ENCODE data around the gene FEN1.

FEN1 gene

GRCh38 chr11:61777234-61778090, 15.2 kb upstream of the FEN1 start:
- Histone ChIP-seq H3K4ac (ENCODE audit: low read length) (no peak overlapping the region), H4K8ac (ENCODE audit: low read depth, low read length) (peak overlapping the region; percentile 87), H2BK15ac (ENCODE audit: low read length) (no peak overlapping the region), H4K91ac (ENCODE audit: low read depth, low read length, poor library complexity) (no peak overlapping the region), H3K27me3 (ENCODE audit: control insufficient read depth in 3 of 3, insufficient read depth in 3 of 3, low read depth in 1 of 3, low read length in 3 of 3) (no peaks in the 10 kb centered on the region), H2BK120ac (ENCODE audit: low read depth, low read length) (no peak overlapping the region), H2AFZ (ENCODE audit: low read length) (no peak overlapping the region), H3K4me1 (ENCODE audit: control insufficient read depth in 2 of 2, insufficient read depth in 1 of 2, low read depth in 1 of 2, low read length in 2 of 2) (peaks cover 10 to 16% of the 10 kb centered on the region in 2 donors), H3K4me2 (ENCODE audit: insufficient read depth, low read length, poor library complexity, severe bottlenecking) (no peak overlapping the region), H3K27ac (replicated peaks; ENCODE audit: low read length) (no peak overlapping the region), H3K23ac (ENCODE audit: low read depth, low read length, poor library complexity) (no peak overlapping the region), H3K9me3 (replicated peaks in 1 of 2; ENCODE audit: control insufficient read depth in 2 of 2, insufficient read depth in 1 of 2, low read depth in 1 of 2, low read length in 2 of 2) (peaks cover 0 to 2% of the 10 kb centered on the region in 2 donors), H3K4me3 (ENCODE audit: low read length in 2 of 2) (no peak overlapping the region), H3K79me1 (ENCODE audit: low read depth, low read length) (no peaks in the 10 kb centered on the region), H2AK5ac (ENCODE audit: low read depth, low read length) (peak overlapping the region; percentile 56), H2BK5ac (ENCODE audit: low read length) (peak overlapping the region; percentile 36), H3K14ac (ENCODE audit: low read length) (no peak overlapping the region), H3K18ac (ENCODE audit: low read length) (peak overlapping the region; percentile 72), H2BK12ac (ENCODE audit: low read length) (no peak overlapping the region), H3K9ac (ENCODE audit: low read depth, low read length, poor library complexity) (no peak overlapping the region), H3K36me3 (replicated peaks in 1 of 2; ENCODE audit: control insufficient read depth in 2 of 2, insufficient read depth in 2 of 2, low read length in 2 of 2) (peaks cover 0 to 29% of the 10 kb centered on the region in 2 donors)
- DNase-seq (ENCODE audit: low spot score) = no peak
- no CpG with 5 or more reads among the region's 67 CpGs for WGBS, 2 donors (ENCODE audit: extremely low coverage in 2 of 2, insufficient read length in 2 of 2, insufficient replicate concordance in 1 of 2)

GRCh38 chr11:61778357-61778886, 14.3 kb upstream of the FEN1 start:
- Histone ChIP-seq H3K4me1 (ENCODE audit: control insufficient read depth in 2 of 2, insufficient read depth in 1 of 2, low read depth in 1 of 2, low read length in 2 of 2) (peaks cover 7 to 9% of the 10 kb centered on the region in 2 donors), H2BK12ac (ENCODE audit: low read length) (no peak overlapping the region), H3K4me3 (ENCODE audit: low read length in 2 of 2) (no peak overlapping the region), H3K18ac (ENCODE audit: low read length) (no peak overlapping the region), H2BK15ac (ENCODE audit: low read length) (no peak overlapping the region), H3K9me3 (replicated peaks in 1 of 2; ENCODE audit: control insufficient read depth in 2 of 2, insufficient read depth in 1 of 2, low read depth in 1 of 2, low read length in 2 of 2) (peaks cover 0 to 2% of the 10 kb centered on the region in 2 donors), H3K9ac (ENCODE audit: low read depth, low read length, poor library complexity) (no peak overlapping the region), H2BK5ac (ENCODE audit: low read length) (no peak overlapping the region), H2AK5ac (ENCODE audit: low read depth, low read length) (no peak overlapping the region), H4K91ac (ENCODE audit: low read depth, low read length, poor library complexity) (no peak overlapping the region), H4K8ac (ENCODE audit: low read depth, low read length) (no peak overlapping the region), H3K27me3 (ENCODE audit: control insufficient read depth in 3 of 3, insufficient read depth in 3 of 3, low read depth in 1 of 3, low read length in 3 of 3) (no peaks in the 10 kb centered on the region), H3K23ac (ENCODE audit: low read depth, low read length, poor library complexity) (no peak overlapping the region), H3K27ac (replicated peaks; ENCODE audit: low read length) (no peak overlapping the region), H3K79me1 (ENCODE audit: low read depth, low read length) (no peaks in the 10 kb centered on the region), H3K4me2 (ENCODE audit: insufficient read depth, low read length, poor library complexity, severe bottlenecking) (no peak overlapping the region), H3K36me3 (replicated peaks in 1 of 2; ENCODE audit: control insufficient read depth in 2 of 2, insufficient read depth in 2 of 2, low read length in 2 of 2) (peaks cover 3 to 37% of the 10 kb centered on the region in 2 donors), H3K4ac (ENCODE audit: low read length) (no peak overlapping the region), H2AFZ (ENCODE audit: low read length) (no peak overlapping the region), H3K14ac (ENCODE audit: low read length) (no peak overlapping the region), H2BK120ac (ENCODE audit: low read depth, low read length) (no peak overlapping the region)
- no CpG with 5 or more reads among the region's 11 CpGs for WGBS, 2 donors (ENCODE audit: extremely low coverage in 2 of 2, insufficient read length in 2 of 2, insufficient replicate concordance in 1 of 2)
- no peak for DNase-seq (ENCODE audit: low spot score)

DNA sequence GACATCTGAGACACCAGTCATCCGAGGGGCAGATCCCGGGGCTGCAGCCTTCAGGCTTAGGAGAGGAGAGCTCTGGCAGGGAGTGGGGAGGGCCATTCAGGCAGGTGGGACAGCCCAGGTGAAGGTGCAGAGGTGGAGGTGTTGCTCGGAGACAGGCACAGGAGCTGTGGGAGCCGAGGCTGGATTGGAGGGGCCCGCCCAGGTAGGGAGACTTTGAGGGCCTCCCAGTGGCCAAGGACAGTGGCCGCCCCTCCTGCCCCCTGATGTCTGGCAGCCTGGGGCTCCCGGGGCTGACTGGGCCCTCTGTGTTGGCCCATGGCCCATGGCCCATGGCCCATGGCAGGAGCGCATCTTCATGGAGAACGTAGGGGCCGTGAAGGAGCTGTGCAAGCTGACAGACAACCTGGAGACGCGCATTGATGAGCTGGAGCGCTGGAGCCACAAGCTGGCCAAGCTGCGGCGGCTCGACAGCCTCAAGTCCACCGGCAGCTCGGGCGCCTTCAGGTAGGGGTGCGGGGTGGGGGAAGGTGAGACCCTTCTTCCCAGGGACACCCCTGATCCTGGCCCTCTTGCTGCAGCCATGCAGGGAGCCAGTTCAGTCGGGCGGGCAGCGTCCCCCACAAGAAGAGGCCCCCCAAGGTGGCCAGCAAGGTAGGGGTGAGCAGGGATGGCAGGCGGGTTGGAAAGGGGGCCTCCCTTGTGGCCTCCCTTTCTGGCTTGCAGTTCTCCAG, 13.6 kb upstream of the FEN1 start:
- no peak for DNase-seq (ENCODE audit: low spot score)
- H3K18ac ChIP-seq (ENCODE audit: low read length) = no peak overlapping the region
- no peak overlapping the region for H4K8ac ChIP-seq (ENCODE audit: low read depth, low read length)
- no peak overlapping the region for H4K91ac ChIP-seq (ENCODE audit: low read depth, low read length, poor library complexity)
- H3K9me3 ChIP-seq (replicated peaks in 1 of 2; ENCODE audit: control insufficient read depth in 2 of 2, insufficient read depth in 1 of 2, low read depth in 1 of 2, low read length in 2 of 2) = peaks cover 0 to 2% of the 10 kb centered on the region in 2 donors
- no peak overlapping the region for H2BK15ac ChIP-seq (ENCODE audit: low read length)
- H3K4me3 ChIP-seq (ENCODE audit: low read length in 2 of 2) = no peak overlapping the region
- no peak overlapping the region for H3K4me2 ChIP-seq (ENCODE audit: insufficient read depth, low read length, poor library complexity, severe bottlenecking)
- no peak overlapping the region for H3K23ac ChIP-seq (ENCODE audit: low read depth, low read length, poor library complexity)
- no peak overlapping the region for H2AFZ ChIP-seq (ENCODE audit: low read length)
- no peak overlapping the region for H2BK12ac ChIP-seq (ENCODE audit: low read length)
- no peak overlapping the region for H3K9ac ChIP-seq (ENCODE audit: low read depth, low read length, poor library complexity)
- H3K79me1 ChIP-seq (ENCODE audit: low read depth, low read length) = no peaks in the 10 kb centered on the region
- no peak overlapping the region for H3K27ac ChIP-seq (replicated peaks; ENCODE audit: low read length)
- H3K14ac ChIP-seq (ENCODE audit: low read length) = no peak overlapping the region
- H2BK120ac ChIP-seq (ENCODE audit: low read depth, low read length) = no peak overlapping the region
- H3K4me1 ChIP-seq (ENCODE audit: control insufficient read depth in 2 of 2, insufficient read depth in 1 of 2, low read depth in 1 of 2, low read length in 2 of 2) = peaks cover 3 to 5% of the 10 kb centered on the region in 2 donors
- H2BK5ac ChIP-seq (ENCODE audit: low read length) = no peak overlapping the region
- H2AK5ac ChIP-seq (ENCODE audit: low read depth, low read length) = no peak overlapping the region
- H3K4ac ChIP-seq (ENCODE audit: low read length) = no peak overlapping the region
- WGBS, 2 donors (ENCODE audit: extremely low coverage in 2 of 2, insufficient read length in 2 of 2, insufficient replicate concordance in 1 of 2) = no CpG with 5 or more reads among the region's 24 CpGs
- H3K36me3 ChIP-seq (replicated peaks in 1 of 2; ENCODE audit: control insufficient read depth in 2 of 2, insufficient read depth in 2 of 2, low read length in 2 of 2) = peaks cover 3 to 42% of the 10 kb centered on the region in 2 donors
- no peaks in the 10 kb centered on the region for H3K27me3 ChIP-seq (ENCODE audit: control insufficient read depth in 3 of 3, insufficient read depth in 3 of 3, low read depth in 1 of 3, low read length in 3 of 3)

All from neuronal stem cell (in vitro differentiated cells).